ENCODE data around the gene EHD1.
"Not testable (repeated sequence)": the region's sequence is repeated elsewhere in the genome, so short reads cannot be mapped to it uniquely, and the experiment has no call there.

Gene EHD1

GRCh38 chr11:64831411-64831891 lies 47.0 kb downstream of the EHD1 start:
- Histone ChIP-seq H3K4me3 (ENCODE audit: low read depth in 1 of 2, low read length in 2 of 2) (no peak overlapping the region), H3K9ac (ENCODE audit: low read depth in 1 of 2, low read length in 2 of 2) (no peak overlapping the region), H3K27ac (ENCODE audit: low read depth, low read length) (no peak overlapping the region), H3K36me3 (ENCODE audit: control insufficient read depth in 1 of 2, insufficient read depth in 2 of 2, low read length in 2 of 2) (peaks cover 26 to 68% of the 10 kb centered on the region in 2 donors), H3K4me1 (ENCODE audit: control insufficient read depth in 1 of 2, insufficient read depth in 2 of 2, low read length in 2 of 2) (peaks cover 4 to 7% of the 10 kb centered on the region in 2 donors), H3K27me3 (ENCODE audit: control insufficient read depth in 1 of 2, insufficient read depth in 2 of 2, low read length in 2 of 2) (no peaks in the 10 kb centered on the region), H3K9me3 (ENCODE audit: control insufficient read depth in 1 of 2, low read length in 2 of 2) (no peaks in the 10 kb centered on the region)

DNA sequence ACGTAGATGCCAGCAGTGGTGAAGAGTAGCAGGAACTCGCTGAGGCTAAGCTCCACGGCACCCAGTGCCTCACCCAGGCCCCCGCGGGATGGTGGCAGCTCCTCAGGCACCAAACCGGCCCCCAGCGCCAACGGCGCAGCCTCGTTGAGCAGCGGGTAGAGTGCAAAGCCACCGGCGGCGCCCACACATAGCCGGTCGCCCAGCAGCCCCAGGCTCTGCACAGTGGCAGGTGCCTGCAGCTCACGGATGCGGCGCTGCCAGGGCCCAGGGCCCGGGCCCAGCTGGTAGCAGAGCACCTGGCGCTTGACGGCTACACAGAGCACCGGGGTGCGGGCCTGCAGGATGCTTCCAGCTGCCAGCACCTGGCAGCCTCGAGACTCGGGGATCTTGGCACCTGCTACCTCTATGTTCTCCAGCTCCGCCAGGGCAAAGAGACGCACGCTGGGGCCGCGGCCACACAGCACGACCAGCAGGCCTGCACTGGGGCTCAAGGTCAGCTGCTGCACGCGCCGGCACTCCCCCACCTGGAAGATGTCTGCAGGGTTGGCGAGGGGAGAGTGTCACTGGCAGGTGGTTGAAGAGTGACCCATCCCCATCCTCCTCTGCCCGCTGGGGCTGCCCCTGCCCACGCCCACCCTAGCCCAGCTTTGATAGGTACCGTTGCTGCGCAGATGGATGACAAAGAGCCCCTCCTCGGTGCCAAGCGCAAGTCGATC lies 48.7 kb downstream of the EHD1 start:
- Histone ChIP-seq H3K9ac (ENCODE audit: low read depth in 1 of 2, low read length in 2 of 2) (no peak overlapping the region), H3K27me3 (ENCODE audit: control insufficient read depth in 1 of 2, insufficient read depth in 2 of 2, low read length in 2 of 2) (no peaks in the 10 kb centered on the region), H3K4me1 (ENCODE audit: control insufficient read depth in 1 of 2, insufficient read depth in 2 of 2, low read length in 2 of 2) (no peaks in the 10 kb centered on the region), H3K4me3 (ENCODE audit: low read depth in 1 of 2, low read length in 2 of 2) (no peak overlapping the region), H3K36me3 (ENCODE audit: control insufficient read depth in 1 of 2, insufficient read depth in 2 of 2, low read length in 2 of 2) (peaks cover 23 to 78% of the 10 kb centered on the region in 2 donors), H3K9me3 (ENCODE audit: control insufficient read depth in 1 of 2, low read length in 2 of 2) (no peaks in the 10 kb centered on the region), H3K27ac (ENCODE audit: low read depth, low read length) (no peak overlapping the region)

DNA sequence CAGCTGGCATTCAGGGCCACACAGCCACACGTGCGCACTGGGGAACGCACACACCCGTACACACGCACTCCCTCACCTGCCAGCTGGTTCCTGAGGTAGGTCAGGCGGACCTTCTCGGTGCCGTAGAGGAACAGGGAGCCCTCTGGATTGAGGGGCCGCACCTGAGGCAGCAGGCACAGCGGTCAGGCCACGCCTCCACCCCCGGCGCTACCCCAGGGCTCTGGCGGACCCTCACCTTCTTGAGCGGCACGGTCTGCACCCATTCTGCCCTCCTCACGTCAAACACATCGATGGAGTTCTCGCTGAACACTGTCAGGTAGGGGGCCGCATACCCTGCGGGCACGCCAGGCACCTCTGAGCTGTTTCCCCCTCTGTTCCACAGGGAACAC lies 51.0 kb downstream of the EHD1 start:
- H3K9me3 ChIP-seq (ENCODE audit: control insufficient read depth in 1 of 2, low read length in 2 of 2), result no peaks in the 10 kb centered on the region
- H3K4me3 ChIP-seq (ENCODE audit: low read depth in 1 of 2, low read length in 2 of 2), result no peak overlapping the region
- no peak overlapping the region for H3K27ac ChIP-seq (ENCODE audit: low read depth, low read length)
- H3K9ac ChIP-seq (ENCODE audit: low read depth in 1 of 2, low read length in 2 of 2), result no peak overlapping the region
- no peaks in the 10 kb centered on the region for H3K4me1 ChIP-seq (ENCODE audit: control insufficient read depth in 1 of 2, insufficient read depth in 2 of 2, low read length in 2 of 2)
- no peaks in the 10 kb centered on the region for H3K27me3 ChIP-seq (ENCODE audit: control insufficient read depth in 1 of 2, insufficient read depth in 2 of 2, low read length in 2 of 2)
- peaks cover 18 to 59% of the 10 kb centered on the region in 2 donors for H3K36me3 ChIP-seq (ENCODE audit: control insufficient read depth in 1 of 2, insufficient read depth in 2 of 2, low read length in 2 of 2)

DNA sequence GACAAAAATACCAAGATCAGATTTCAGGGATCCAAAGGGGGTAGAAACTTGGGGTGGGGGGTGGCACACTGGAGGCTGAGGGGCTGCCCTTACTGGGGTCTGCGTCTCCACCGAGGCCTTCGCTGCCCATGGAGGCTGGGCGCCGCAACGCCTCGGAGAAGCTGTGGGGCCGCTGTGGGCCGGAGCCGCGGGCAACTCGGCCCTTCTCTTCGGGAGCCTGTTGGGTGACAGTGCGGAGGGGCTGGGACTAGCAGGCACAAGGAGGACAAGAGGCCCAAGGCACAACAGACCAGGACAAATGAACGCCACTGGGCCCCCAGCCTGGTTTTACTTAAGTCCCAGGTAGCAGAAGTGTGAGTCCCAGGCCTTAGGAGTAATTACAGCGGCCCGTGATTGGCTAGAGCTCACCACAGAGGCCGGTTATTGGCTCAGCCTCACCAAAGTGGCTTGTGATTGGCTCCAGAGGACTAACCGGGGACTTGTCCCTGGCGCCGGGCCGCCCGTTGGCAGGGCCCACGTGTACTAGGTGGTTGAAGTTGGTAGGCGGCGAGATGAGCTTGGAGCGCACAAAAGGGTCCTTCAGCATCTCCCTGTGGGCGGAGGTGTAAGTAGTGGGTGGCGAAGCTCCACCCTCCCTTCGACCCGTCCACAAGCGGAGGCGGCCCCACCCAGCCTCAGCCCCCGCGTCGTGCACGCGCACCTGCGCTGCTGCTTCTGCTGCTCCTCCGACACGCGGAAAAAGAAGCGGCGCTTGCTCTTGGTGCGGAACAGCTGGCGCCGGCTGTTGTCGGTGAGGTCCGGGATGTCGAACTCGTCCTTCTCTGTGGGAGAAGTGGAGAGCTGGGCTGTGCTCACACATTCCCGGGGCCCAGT lies 51.6 kb downstream of the EHD1 start:
- H3K9ac ChIP-seq (ENCODE audit: low read depth in 1 of 2, low read length in 2 of 2), result no peak overlapping the region
- no peaks in the 10 kb centered on the region for H3K9me3 ChIP-seq (ENCODE audit: control insufficient read depth in 1 of 2, low read length in 2 of 2)
- no peaks in the 10 kb centered on the region for H3K4me1 ChIP-seq (ENCODE audit: control insufficient read depth in 1 of 2, insufficient read depth in 2 of 2, low read length in 2 of 2)
- H3K27me3 ChIP-seq (ENCODE audit: control insufficient read depth in 1 of 2, insufficient read depth in 2 of 2, low read length in 2 of 2), result no peaks in the 10 kb centered on the region
- no peak overlapping the region for H3K4me3 ChIP-seq (ENCODE audit: low read depth in 1 of 2, low read length in 2 of 2)
- peaks cover 13 to 54% of the 10 kb centered on the region in 2 donors for H3K36me3 ChIP-seq (ENCODE audit: control insufficient read depth in 1 of 2, insufficient read depth in 2 of 2, low read length in 2 of 2)
- no peak overlapping the region for H3K27ac ChIP-seq (ENCODE audit: low read depth, low read length)

- H3K36me3 ChIP-seq (ENCODE audit: control insufficient read depth in 1 of 2, insufficient read depth in 2 of 2, low read length in 2 of 2), result peaks cover 10 to 47% of the 10 kb centered on the region in 2 donors
- H3K27me3 ChIP-seq (ENCODE audit: control insufficient read depth in 1 of 2, insufficient read depth in 2 of 2, low read length in 2 of 2), result no peaks in the 10 kb centered on the region
- no peaks in the 10 kb centered on the region for H3K4me1 ChIP-seq (ENCODE audit: control insufficient read depth in 1 of 2, insufficient read depth in 2 of 2, low read length in 2 of 2)
- H3K9me3 ChIP-seq (ENCODE audit: control insufficient read depth in 1 of 2, low read length in 2 of 2), result no peaks in the 10 kb centered on the region
- H3K27ac ChIP-seq (ENCODE audit: low read depth, low read length), result no peak overlapping the region
- H3K9ac ChIP-seq (ENCODE audit: low read depth in 1 of 2, low read length in 2 of 2), result no peak overlapping the region
- no peak overlapping the region for H3K4me3 ChIP-seq (ENCODE audit: low read depth in 1 of 2, low read length in 2 of 2)
Measured at GRCh38 chr11:64826062-64826461, 52.4 kb downstream of the EHD1 start.

DNA sequence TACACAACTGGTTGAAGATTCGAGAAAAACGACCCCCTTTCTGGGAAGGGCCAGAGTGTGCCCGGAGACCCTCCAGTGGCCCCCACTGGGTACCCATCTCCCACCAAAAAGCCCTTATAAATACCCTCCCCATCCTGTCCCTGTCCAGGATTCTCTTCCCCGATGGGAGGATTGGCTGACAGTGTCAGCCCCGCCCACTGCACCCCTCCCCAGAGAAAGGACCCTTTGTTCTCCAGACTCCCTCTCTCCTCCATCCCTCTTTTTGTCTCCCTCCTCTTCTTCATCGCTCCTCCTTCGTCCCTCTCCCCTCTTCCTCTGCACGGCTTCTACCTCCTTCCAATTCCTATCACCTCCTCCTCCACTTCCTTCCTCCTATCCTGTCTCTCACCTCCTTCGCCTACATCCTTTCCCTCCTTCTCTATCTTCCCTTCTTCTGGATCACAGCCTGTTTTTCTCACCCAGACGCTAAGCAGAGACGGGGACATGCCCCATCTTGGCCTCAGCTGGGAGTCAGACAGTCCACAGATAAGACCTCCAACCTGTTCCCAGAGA lies 54.8 kb downstream of the EHD1 start:
- no peak overlapping the region for H3K27ac ChIP-seq (ENCODE audit: low read depth, low read length)
- no peak overlapping the region for H3K4me3 ChIP-seq (ENCODE audit: low read depth in 1 of 2, low read length in 2 of 2)
- no peaks in the 10 kb centered on the region for H3K4me1 ChIP-seq (ENCODE audit: control insufficient read depth in 1 of 2, insufficient read depth in 2 of 2, low read length in 2 of 2)
- no peaks in the 10 kb centered on the region for H3K9me3 ChIP-seq (ENCODE audit: control insufficient read depth in 1 of 2, low read length in 2 of 2)
- H3K27me3 ChIP-seq (ENCODE audit: control insufficient read depth in 1 of 2, insufficient read depth in 2 of 2, low read length in 2 of 2), result no peaks in the 10 kb centered on the region
- H3K36me3 ChIP-seq (ENCODE audit: control insufficient read depth in 1 of 2, insufficient read depth in 2 of 2, low read length in 2 of 2), result peaks cover 0 to 27% of the 10 kb centered on the region in 2 donors
- no peak overlapping the region for H3K9ac ChIP-seq (ENCODE audit: low read depth in 1 of 2, low read length in 2 of 2)

- H3K27me3 ChIP-seq (ENCODE audit: control insufficient read depth in 1 of 2, insufficient read depth in 2 of 2, low read length in 2 of 2), result no peaks in the 10 kb centered on the region
- H3K4me1 ChIP-seq (ENCODE audit: control insufficient read depth in 1 of 2, insufficient read depth in 2 of 2, low read length in 2 of 2), result no peaks in the 10 kb centered on the region
- H3K9me3 ChIP-seq (ENCODE audit: control insufficient read depth in 1 of 2, low read length in 2 of 2), result no peaks in the 10 kb centered on the region
- H3K36me3 ChIP-seq (ENCODE audit: control insufficient read depth in 1 of 2, insufficient read depth in 2 of 2, low read length in 2 of 2), result no peaks in the 10 kb centered on the region
- H3K9ac ChIP-seq (ENCODE audit: low read depth in 1 of 2, low read length in 2 of 2), result no peak overlapping the region
- no peak overlapping the region for H3K27ac ChIP-seq (ENCODE audit: low read depth, low read length)
- H3K4me3 ChIP-seq (ENCODE audit: low read depth in 1 of 2, low read length in 2 of 2), result no peak overlapping the region
Measured at GRCh38 chr11:64817476-64817875, 60.9 kb downstream of the EHD1 start.

- H3K27me3 ChIP-seq (ENCODE audit: control insufficient read depth in 1 of 2, insufficient read depth in 2 of 2, low read length in 2 of 2); H3K9ac ChIP-seq (ENCODE audit: low read depth in 1 of 2, low read length in 2 of 2); H3K4me1 ChIP-seq (ENCODE audit: control insufficient read depth in 1 of 2, insufficient read depth in 2 of 2, low read length in 2 of 2); H3K36me3 ChIP-seq (ENCODE audit: control insufficient read depth in 1 of 2, insufficient read depth in 2 of 2, low read length in 2 of 2); H3K27ac ChIP-seq (ENCODE audit: low read depth, low read length); H3K4me3 ChIP-seq (ENCODE audit: low read depth in 1 of 2, low read length in 2 of 2); H3K9me3 ChIP-seq (ENCODE audit: control insufficient read depth in 1 of 2, low read length in 2 of 2): not testable (repeated sequence)
Measured at GRCh38 chr11:64815433-64815832, 63.0 kb downstream of the EHD1 start.

- Histone ChIP-seq H3K27me3 (ENCODE audit: control insufficient read depth in 1 of 2, insufficient read depth in 2 of 2, low read length in 2 of 2) (no peaks in the 10 kb centered on the region), H3K4me3 (ENCODE audit: low read depth in 1 of 2, low read length in 2 of 2) (no peak overlapping the region), H3K4me1 (ENCODE audit: control insufficient read depth in 1 of 2, insufficient read depth in 2 of 2, low read length in 2 of 2) (peaks cover 0 to 2% of the 10 kb centered on the region in 2 donors), H3K36me3 (ENCODE audit: control insufficient read depth in 1 of 2, insufficient read depth in 2 of 2, low read length in 2 of 2) (no peaks in the 10 kb centered on the region), H3K9me3 (ENCODE audit: control insufficient read depth in 1 of 2, low read length in 2 of 2) (no peaks in the 10 kb centered on the region), H3K27ac (ENCODE audit: low read depth, low read length) (no peak overlapping the region), H3K9ac (ENCODE audit: low read depth in 1 of 2, low read length in 2 of 2) (no peak overlapping the region)
Measured at GRCh38 chr11:64814712-64815187, 63.7 kb downstream of the EHD1 start.

GRCh38 chr11:64813826-64814225 lies 64.6 kb downstream of the EHD1 start:
- Histone ChIP-seq H3K4me3 (ENCODE audit: low read depth in 1 of 2, low read length in 2 of 2) (no peak overlapping the region), H3K27ac (ENCODE audit: low read depth, low read length) (no peak overlapping the region), H3K9ac (ENCODE audit: low read depth in 1 of 2, low read length in 2 of 2) (no peak overlapping the region), H3K4me1 (ENCODE audit: control insufficient read depth in 1 of 2, insufficient read depth in 2 of 2, low read length in 2 of 2) (peaks cover 6 to 7% of the 10 kb centered on the region in 2 donors), H3K9me3 (ENCODE audit: control insufficient read depth in 1 of 2, low read length in 2 of 2) (no peaks in the 10 kb centered on the region), H3K36me3 (ENCODE audit: control insufficient read depth in 1 of 2, insufficient read depth in 2 of 2, low read length in 2 of 2) (no peaks in the 10 kb centered on the region), H3K27me3 (ENCODE audit: control insufficient read depth in 1 of 2, insufficient read depth in 2 of 2, low read length in 2 of 2) (no peaks in the 10 kb centered on the region)
